Measurements from ENCODE around the gene UQCR11. TPM values are rescaled to one million over a fixed set of nuclear protein-coding genes. Genes with fewer than 3 reads are reported as not detected.

Gene UQCR11
- total and polyA plus RNA-seq, 2 of the 8 experiments (the other 6 are each of a cell fraction or from before 2014, with no cell fraction given): 162 to 171 TPM

GRCh38 chr19:1622007-1622406, 16.7 kb upstream of the UQCR11 start:
- POLR2A ChIA-PET (ENCODE audit: partially characterized antibody): interaction anchor here (1.2 to 2.5 kb wide), 8 partner anchors 10 to 31 kb away, joined by 3 to 8 read pairs (median 4); no protein-coding TSS in a partner anchor
- no peak for DNase-seq (ENCODE audit: low read depth in 1 of 2, low spot score in 2 of 2)
- TF ChIP-seq SP1 (IDR thresholded peaks at IDR 0.05; ENCODE audit: low read depth, low read length): no peak
- no peak for TF ChIP-seq SIX5 (IDR thresholded peaks at IDR 0.05; ENCODE audit: low read depth, low read length)
- no peak for TF ChIP-seq ZNF274 (IDR thresholded peaks at IDR 0.05; ENCODE audit: borderline replicate concordance, extremely low read depth, low read length)
- no peak for TF ChIP-seq CREB1 (IDR thresholded peaks at IDR 0.05)
- no peak for TF ChIP-seq KDM5A (IDR thresholded peaks at IDR 0.05; ENCODE audit: low read length)
- no peak for TF ChIP-seq EP300 (IDR thresholded peaks at IDR 0.05; ENCODE audit: borderline replicate concordance in 1 of 2, low read depth in 2 of 2, low read length in 2 of 2)
- no peak for TF ChIP-seq SIN3A (conservative IDR thresholded peaks at IDR 0.05 in 1 of 2, IDR thresholded peaks at IDR 0.05 in 1 of 2; ENCODE audit: low read depth in 1 of 2, low read length in 2 of 2)
- no peak for TF ChIP-seq RXRA (IDR thresholded peaks at IDR 0.05; ENCODE audit: insufficient read depth, low read depth, low read length)
- TF ChIP-seq CTBP2 (IDR thresholded peaks at IDR 0.05; ENCODE audit: borderline replicate concordance, insufficient read depth, insufficient read length, low read length): no peak
- TF ChIP-seq TEAD4 (IDR thresholded peaks at IDR 0.05; ENCODE audit: low read depth, low read length): no peak
- TF ChIP-seq RBBP5 (IDR thresholded peaks at IDR 0.05; ENCODE audit: borderline replicate concordance, low read depth, low read length): no peak
- TF ChIP-seq HDAC6 (IDR thresholded peaks at IDR 0.05; ENCODE audit: low read depth, low read length): no peak
- TF ChIP-seq EGR1 (IDR thresholded peaks at IDR 0.05; ENCODE audit: borderline replicate concordance, low read depth, low read length): no peak
- no peak for TF ChIP-seq SUZ12 (IDR thresholded peaks at IDR 0.05; ENCODE audit: low read length)

More at GRCh38 chr19:1622007-1622406, 16.7 kb upstream of the UQCR11 start:
- Histone ChIP-seq H3K23ac (ENCODE audit: insufficient read length) (no peak overlapping the region), H2BK120ac (replicated peaks; ENCODE audit: low read depth, low read length) (no peak overlapping the region), H3K4ac (replicated peaks; ENCODE audit: insufficient read length, low read depth, low read length) (no peak overlapping the region), H3K18ac (ENCODE audit: extremely low read depth, low read length) (no peak overlapping the region), H2BK12ac (ENCODE audit: low read depth, low read length) (no peak overlapping the region), H3K27ac (ENCODE audit: low read depth, low read length) (no peak overlapping the region), H3K79me2 (ENCODE audit: control insufficient read depth in 1 of 2, insufficient read depth in 2 of 2, low read length in 2 of 2) (peaks cover 0 to 4% of the 10 kb centered on the region in 2 experiments; a peak in 1 of 4 replicates), H4K8ac (ENCODE audit: extremely low read depth, insufficient read depth, low read length) (no peak overlapping the region), H4K20me1 (replicated peaks in 1 of 2; ENCODE audit: control insufficient read depth in 1 of 2, insufficient read depth in 2 of 2, low read length in 2 of 2) (peaks cover 21 to 30% of the 10 kb centered on the region in 2 experiments), H2BK15ac (ENCODE audit: low read length) (no peak overlapping the region), H3K9me3 (ENCODE audit: insufficient read depth in 2 of 2, low read depth in 1 of 2, low read length in 1 of 2) (no peaks in the 10 kb centered on the region), H2AK5ac (ENCODE audit: low read depth, low read length) (no peak overlapping the region), H3K56ac (replicated peaks; ENCODE audit: insufficient read length, low read depth, low read length) (no peak overlapping the region), H2BK20ac (ENCODE audit: low read length) (no peak overlapping the region), H4K5ac (ENCODE audit: insufficient read length, low read depth, low read length) (no peak overlapping the region), H3K4me1 (replicated peaks in 1 of 4; ENCODE audit: control insufficient read depth in 3 of 4, insufficient read depth in 4 of 4, low read length in 3 of 4) (peaks cover 0 to 8% (median 4%) of the 10 kb centered on the region in 4 experiments; a peak in 3 of 7 replicates), H3K79me1 (ENCODE audit: low read depth, low read length) (peaks cover 4% of the 10 kb centered on the region; the same call in 1 of the 2 replicates), H3K14ac (ENCODE audit: insufficient read length) (no peak overlapping the region), H3K9ac (replicated peaks in 1 of 4; ENCODE audit: extremely low read depth in 1 of 4, low read depth in 3 of 4, low read length in 3 of 4) (no peak overlapping the region), H3K4me3 (ENCODE audit: extremely low read depth in 1 of 4, insufficient read depth in 2 of 4, low read depth in 3 of 4, low read length in 4 of 4) (no peak overlapping the region), H3K4me2 (ENCODE audit: insufficient read depth in 1 of 2, low read depth in 2 of 2, low read length in 2 of 2) (no peak overlapping the region), H2AFZ (ENCODE audit: low read length) (no peak overlapping the region), H3K36me3 (ENCODE audit: control insufficient read depth in 2 of 4, insufficient read depth in 4 of 4, low read length in 3 of 4) (peaks cover 14 to 72% (median 48%) of the 10 kb centered on the region in 4 experiments), H2BK5ac (ENCODE audit: low read depth, low read length) (no peak overlapping the region; the same call in 1 of the 2 replicates), H3K23me2 (ENCODE audit: low read depth, low read length) (no peaks in the 10 kb centered on the region), H3K27me3 (replicated peaks in 1 of 4; ENCODE audit: control insufficient read depth in 3 of 4, extremely low read depth in 1 of 4, insufficient read depth in 3 of 4, low read length in 3 of 4) (no peaks in the 10 kb centered on the region), H4K91ac (replicated peaks; ENCODE audit: insufficient read length, low read length) (no peak overlapping the region)
- WGBS, 2 experiments (ENCODE audit: extremely low coverage in 1 of 2, insufficient coverage in 1 of 2, insufficient read length in 1 of 2, insufficient replicate concordance in 2 of 2, low coverage in 1 of 2, low lambda C conversion rate in 2 of 2, missing lambda C conversion rate in 1 of 2): 95% methylated on average over 11 of the region's 23 CpGs; no CpG with 5 or more reads in 1 of the 2 experiments
- CTCF ChIA-PET (ENCODE audit: partially characterized antibody): interaction anchor here (0.6 to 1.3 kb wide), 3 partner anchors 16 to 747 kb away, joined by 3 to 4 read pairs (median 4); no protein-coding TSS in a partner anchor
- no peak for FAIRE-seq
